HG03108 (cell line): ENCODE data around the gene ADCY1.

Experiments used
- ATAC-seq: cut with Tn5 transposase; IDR thresholded peaks from one replicate; pipeline ENCODE4 v1.9.1; 2021; ENCODE audit warnings: moderate library complexity; ENCODE audit not compliant: unreplicated experiment

Gene ADCY1

GRCh38 chr7:45623157-45623556, 49.0 kb downstream of the ADCY1 start:
- ATAC-seq, result no peak

- no peak for ATAC-seq
Measured at GRCh38 chr7:45623740-45624391, 49.7 kb downstream of the ADCY1 start.

- no peak for ATAC-seq
Measured at GRCh38 chr7:45624392-45624760, 50.2 kb downstream of the ADCY1 start.

- no peak for ATAC-seq
Measured at GRCh38 chr7:45625067-45625466, 50.9 kb downstream of the ADCY1 start.

- no peak for ATAC-seq
Measured at GRCh38 chr7:45625714-45626440, 51.7 kb downstream of the ADCY1 start.

- ATAC-seq, result no peak
Measured at GRCh38 chr7:45626441-45627430, 52.6 kb downstream of the ADCY1 start.

GRCh38 chr7:45627691-45628456, 53.7 kb downstream of the ADCY1 start:
- no peak for ATAC-seq

GRCh38 chr7:45631569-45631968, 57.4 kb downstream of the ADCY1 start:
- no peak for ATAC-seq

GRCh38 chr7:45636733-45637132, 62.6 kb downstream of the ADCY1 start:
- ATAC-seq, result no peak

- no peak for ATAC-seq
Measured at GRCh38 chr7:45638916-45639315, 64.7 kb downstream of the ADCY1 start.

- no peak for ATAC-seq
Measured at GRCh38 chr7:45642044-45642443, 67.9 kb downstream of the ADCY1 start.

GRCh38 chr7:45643630-45644029, 69.5 kb downstream of the ADCY1 start:
- peak; percentile 59 for ATAC-seq

GRCh38 chr7:45644237-45644636, 70.1 kb downstream of the ADCY1 start:
- no peak for ATAC-seq

GRCh38 chr7:45645141-45645969, 71.2 kb downstream of the ADCY1 start:
- no peak for ATAC-seq

GRCh38 chr7:45646207-45646821, 72.1 kb downstream of the ADCY1 start:
- ATAC-seq, result no peak

GRCh38 chr7:45646996-45647825, 73.0 kb downstream of the ADCY1 start:
- no peak for ATAC-seq

- no peak for ATAC-seq
Measured at GRCh38 chr7:45647967-45648670, 74.0 kb downstream of the ADCY1 start.

GRCh38 chr7:45648671-45648995, 74.5 kb downstream of the ADCY1 start:
- ATAC-seq, result no peak
